Glutamatergic neuron (in vitro differentiated cells): ENCODE results near the gene TRIO. TPM values are rescaled to one million over a fixed set of nuclear protein-coding genes. Genes with fewer than 3 reads are reported as not detected.

Source experiments
- DNase-seq: peaks from one replicate; pipeline ENCODE4 v3.0.0; 2022
- H3K27ac Mint-ChIP-seq: one replicate; pipeline ENCODE4 v1.8.0; 2020; ENCODE audit warnings: mild to moderate bottlenecking, mixed read lengths, inconsistent platforms; ENCODE audit not compliant: unreplicated experiment
- H3K27me3 Mint-ChIP-seq: one replicate; pipeline ENCODE4 v1.8.0; 2020; ENCODE audit warnings: mild to moderate bottlenecking, moderate library complexity, mixed read lengths, inconsistent platforms; ENCODE audit not compliant: unreplicated experiment
- H3K36me3 Mint-ChIP-seq: one replicate; pipeline ENCODE4 v1.8.0; 2020; ENCODE audit warnings: mild to moderate bottlenecking, mixed read lengths, inconsistent platforms; ENCODE audit not compliant: unreplicated experiment
- H3K4me1 Mint-ChIP-seq: one replicate; pipeline ENCODE4 v1.8.0; 2020; ENCODE audit warnings: mild to moderate bottlenecking, low read depth, mixed read lengths, inconsistent platforms; ENCODE audit not compliant: unreplicated experiment
- H3K4me3 Mint-ChIP-seq: one replicate; pipeline ENCODE4 v1.8.0; 2020; ENCODE audit warnings: mild to moderate bottlenecking, mixed read lengths, inconsistent platforms; ENCODE audit not compliant: unreplicated experiment
- H3K9me3 Mint-ChIP-seq: one replicate; pipeline ENCODE4 v1.8.0; 2020; ENCODE audit warnings: mild to moderate bottlenecking, moderate library complexity, mixed read lengths, inconsistent platforms; ENCODE audit not compliant: unreplicated experiment
- total RNA-seq: library from RNA; stranded (reverse); fragmentation: NEBNext Ultra II Directional; extraction: Animal tissue kit (Norgen Biotek cat#: 25700); gene quantifications from one replicate; pipeline ENCODE4 v1.2.1, GENCODE V29; 2021; ENCODE audit not compliant: unreplicated experiment
- TF ChIP-seq, protein P1 (sequence below): fragments of 200-600 bp; sonication (generic); IDR thresholded peaks from one replicate; pipeline ENCODE4 v1.5.0; 2021; ENCODE audit not compliant: partially characterized antibody, unreplicated experiment

TRIO gene
- total RNA-seq, 1 donor from 2014 or later, result 281 TPM

DNA sequence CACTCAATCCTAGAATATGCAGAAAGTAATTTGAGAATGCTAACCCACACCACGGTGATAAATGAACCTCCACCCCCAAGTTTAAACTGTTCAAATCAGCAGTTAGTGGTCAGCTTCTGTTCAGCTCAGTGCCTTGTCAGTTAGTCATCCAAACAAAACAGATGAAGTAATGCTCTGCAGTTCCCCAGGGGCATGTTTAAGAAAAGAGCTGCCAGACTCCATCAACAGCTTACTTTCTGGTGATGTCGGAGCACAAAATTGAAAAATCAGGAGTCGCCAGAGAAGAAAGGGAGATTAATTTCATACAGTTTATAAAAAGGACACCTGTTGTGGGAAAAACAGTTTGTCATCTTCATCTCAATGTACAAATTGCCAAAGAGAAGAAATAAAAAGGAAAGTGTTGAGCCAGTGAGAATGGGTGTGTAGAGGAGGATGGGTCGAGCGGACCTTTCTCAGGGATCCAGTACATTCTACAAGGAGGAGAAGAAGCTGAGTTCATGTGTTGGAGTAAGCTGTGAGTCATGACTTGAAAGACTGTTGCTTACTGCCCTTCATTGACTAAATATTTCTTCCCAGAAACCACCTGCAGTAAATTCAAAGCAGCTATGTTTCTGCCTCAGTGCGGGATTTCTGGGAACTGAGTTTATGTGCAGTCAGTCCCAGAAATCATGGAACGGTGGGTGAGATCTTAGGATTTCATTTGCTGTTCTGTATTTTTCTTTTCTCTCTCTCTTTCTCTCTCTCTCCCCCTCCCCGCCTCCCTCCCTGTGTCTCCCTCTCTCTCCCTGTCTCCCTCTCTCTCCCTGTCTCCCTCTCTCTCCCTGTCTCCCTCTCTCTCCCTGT, 13.7 kb downstream of the TRIO start:
- TF ChIP-seq, protein P1, sequence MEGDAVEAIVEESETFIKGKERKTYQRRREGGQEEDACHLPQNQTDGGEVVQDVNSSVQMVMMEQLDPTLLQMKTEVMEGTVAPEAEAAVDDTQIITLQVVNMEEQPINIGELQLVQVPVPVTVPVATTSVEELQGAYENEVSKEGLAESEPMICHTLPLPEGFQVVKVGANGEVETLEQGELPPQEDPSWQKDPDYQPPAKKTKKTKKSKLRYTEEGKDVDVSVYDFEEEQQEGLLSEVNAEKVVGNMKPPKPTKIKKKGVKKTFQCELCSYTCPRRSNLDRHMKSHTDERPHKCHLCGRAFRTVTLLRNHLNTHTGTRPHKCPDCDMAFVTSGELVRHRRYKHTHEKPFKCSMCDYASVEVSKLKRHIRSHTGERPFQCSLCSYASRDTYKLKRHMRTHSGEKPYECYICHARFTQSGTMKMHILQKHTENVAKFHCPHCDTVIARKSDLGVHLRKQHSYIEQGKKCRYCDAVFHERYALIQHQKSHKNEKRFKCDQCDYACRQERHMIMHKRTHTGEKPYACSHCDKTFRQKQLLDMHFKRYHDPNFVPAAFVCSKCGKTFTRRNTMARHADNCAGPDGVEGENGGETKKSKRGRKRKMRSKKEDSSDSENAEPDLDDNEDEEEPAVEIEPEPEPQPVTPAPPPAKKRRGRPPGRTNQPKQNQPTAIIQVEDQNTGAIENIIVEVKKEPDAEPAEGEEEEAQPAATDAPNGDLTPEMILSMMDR, result no peak
- peaks cover 2% of the 10 kb centered on the region for H3K9me3 Mint-ChIP-seq
- H3K4me1 Mint-ChIP-seq, result peaks cover 37% of the 10 kb centered on the region
- H3K4me3 Mint-ChIP-seq, result no peak overlapping the region
- H3K36me3 Mint-ChIP-seq, result no peaks in the 10 kb centered on the region
- H3K27me3 Mint-ChIP-seq, result no peaks in the 10 kb centered on the region
- no peak overlapping the region for H3K27ac Mint-ChIP-seq
- DNase-seq, result no peak

DNA sequence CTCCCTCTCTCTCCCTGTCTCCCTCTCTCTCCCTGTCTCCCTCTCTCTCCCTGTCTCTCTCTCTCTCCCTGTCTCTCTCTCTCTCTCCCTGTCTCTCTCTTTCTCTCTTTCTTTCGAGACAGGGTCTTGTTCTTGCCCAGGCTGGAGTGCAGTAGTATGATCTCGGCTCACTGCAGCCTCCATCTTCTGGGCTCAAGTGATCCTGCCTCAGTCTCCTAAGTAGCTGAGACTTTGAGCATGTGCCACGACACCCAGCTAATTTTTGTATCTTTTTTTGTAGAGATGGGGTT, 14.3 kb downstream of the TRIO start:
- H3K27me3 Mint-ChIP-seq, result no peaks in the 10 kb centered on the region
- H3K4me3 Mint-ChIP-seq, result no peak overlapping the region
- H3K27ac Mint-ChIP-seq, result no peak overlapping the region
- TF ChIP-seq, protein P1, result no peak
- H3K4me1 Mint-ChIP-seq, result peaks cover 41% of the 10 kb centered on the region
- no peaks in the 10 kb centered on the region for H3K36me3 Mint-ChIP-seq
- H3K9me3 Mint-ChIP-seq, result peaks cover 4% of the 10 kb centered on the region
- DNase-seq, result no peak

DNA sequence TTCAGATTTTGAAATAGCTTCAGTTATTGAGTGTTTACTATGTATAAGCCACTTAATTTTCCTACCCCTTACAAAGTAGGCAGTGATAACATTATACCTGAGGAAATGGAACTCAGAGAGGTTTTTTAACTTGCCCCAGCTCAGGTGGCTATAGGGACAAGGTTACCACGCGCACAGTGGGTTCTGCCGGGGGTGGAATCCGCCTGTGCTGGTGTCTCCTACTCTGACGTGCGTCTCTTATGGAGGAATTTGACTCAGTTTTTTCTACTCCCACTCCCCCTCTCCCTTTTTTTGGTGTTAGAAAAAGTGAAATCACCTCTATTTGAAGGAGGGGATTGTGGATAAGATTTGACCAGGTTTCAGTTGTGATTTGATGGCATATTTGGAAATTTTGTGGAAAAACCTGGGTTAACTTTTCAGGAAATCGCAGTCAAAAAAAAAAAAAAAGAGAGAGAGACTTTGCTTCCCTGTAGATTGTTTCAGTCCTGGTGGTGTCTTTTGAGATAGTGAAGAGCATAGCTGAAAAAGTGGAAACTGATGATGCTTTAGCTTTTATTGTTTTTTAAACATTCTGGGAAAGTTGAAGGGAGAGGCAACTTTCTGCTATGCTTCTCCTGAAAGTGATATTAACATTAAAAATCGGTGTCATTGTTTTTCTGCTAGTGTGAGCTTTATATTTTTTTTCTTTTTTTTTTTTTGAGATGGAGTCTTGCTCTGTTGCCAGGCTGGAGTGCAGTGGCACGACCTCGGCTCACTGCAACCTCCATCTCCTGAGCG, 15.9 kb downstream of the TRIO start:
- no peak overlapping the region for H3K4me3 Mint-ChIP-seq
- no peaks in the 10 kb centered on the region for H3K27me3 Mint-ChIP-seq
- H3K27ac Mint-ChIP-seq, result peak overlapping the region; percentile 24
- peaks cover 8% of the 10 kb centered on the region for H3K36me3 Mint-ChIP-seq
- DNase-seq, result no peak
- TF ChIP-seq, protein P1, result no peak
- H3K9me3 Mint-ChIP-seq, result peaks cover 8% of the 10 kb centered on the region
- H3K4me1 Mint-ChIP-seq, result peaks cover 31% of the 10 kb centered on the region

DNA sequence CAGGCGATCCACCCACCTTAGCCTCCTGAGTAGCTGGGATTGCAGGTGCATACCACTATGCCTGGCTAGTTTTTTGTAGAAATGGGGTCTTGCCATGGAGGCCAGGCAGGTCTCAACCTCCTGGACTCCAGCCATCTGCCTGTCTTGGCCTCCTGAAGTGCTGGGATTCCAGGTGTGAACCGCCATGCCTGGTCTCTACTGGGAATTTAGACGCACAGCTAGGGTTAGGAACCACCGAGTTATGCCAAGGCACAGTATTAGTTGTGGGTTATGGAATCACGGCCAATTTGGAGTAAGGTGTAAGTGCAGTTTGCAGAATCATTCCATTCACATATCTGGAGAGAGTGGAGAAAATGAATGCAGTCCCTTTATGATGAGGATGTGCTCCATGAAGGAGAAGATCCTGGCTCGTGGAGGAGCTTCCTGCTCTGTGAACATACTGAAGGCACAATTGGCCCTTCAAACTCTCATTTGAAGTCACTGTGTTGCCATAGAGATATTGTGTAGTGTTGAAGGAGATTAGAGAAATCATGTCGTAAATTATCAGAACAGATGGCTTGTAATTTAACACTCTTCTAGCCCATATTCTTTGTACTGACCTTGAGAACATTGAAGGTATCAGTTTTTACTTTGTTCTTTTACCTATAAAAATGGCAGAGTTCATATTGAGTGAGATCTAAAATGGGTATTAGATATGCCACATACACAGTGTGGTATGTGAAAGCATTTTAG, 18.8 kb downstream of the TRIO start:
- Mint-ChIP-seq H3K4me1 (peaks cover 52% of the 10 kb centered on the region), H3K36me3 (peaks cover 13% of the 10 kb centered on the region), H3K27ac (peak overlapping the region; percentile 9), H3K27me3 (peaks cover 5% of the 10 kb centered on the region), H3K9me3 (peaks cover 21% of the 10 kb centered on the region), H3K4me3 (no peak overlapping the region)
- TF ChIP-seq, protein P1, result no peak
- no peak for DNase-seq
